Right atrium auricular region (tissue), 2 donors: ENCODE data around the gene TACSTD2. TPM values are rescaled to one million over a fixed set of nuclear protein-coding genes. Genes with fewer than 3 reads are reported as not detected.
A peak's percentile ranks its signal among the peaks of the same experiment; 100 is the strongest.

Experiments
- DNase-seq: peaks from one replicate; pipeline ENCODE4 v3.0.0-alpha.2; 2019; ENCODE audit warnings: low spot score
- H3K27ac ChIP-seq, 2 donors: fragments of 200-600 bp; sonication (generic); 1 replicate in 1 of 2; 2 replicates in 1 of 2; pipeline ENCODE4 v1.5.1; 2016 to 2019
- H3K27me3 ChIP-seq, 2 donors: fragments of 200-600 bp; sonication (generic); one replicate each; pipeline versions ENCODE4 v1.5.1 to v1.6.0; 2017 to 2019
- H3K36me3 ChIP-seq: fragments of 200-600 bp; sonication (generic); one replicate; pipeline ENCODE4 v1.5.1; 2016
- H3K4me1 ChIP-seq, 2 donors: fragments of 200-600 bp; sonication (generic); one replicate each; pipeline versions ENCODE4 v1.5.1 to v1.6.0; 2017 to 2019
- H3K4me3 ChIP-seq, 2 donors: fragments of 200-600 bp; sonication (generic); 1 replicate in 1 of 2; 2 replicates in 1 of 2; pipeline ENCODE4 v1.5.1; 2017 to 2019; ENCODE audit warnings: mild to moderate bottlenecking in 1 of 2, moderate library complexity in 1 of 2
- H3K9me3 ChIP-seq, 2 donors: fragments of 200-600 bp; sonication (generic); one replicate each; pipeline ENCODE4 v1.5.1; 2019
- total RNA-seq, 2 donors: library from RNA; depleted of rRNA; stranded (reverse); fragments of >200 nt; gene quantifications; one replicate each; pipeline ENCODE4 v1.1.0, GENCODE V29; 2016
- TF ChIP-seq, protein P1 (sequence below), 2 donors: fragments of 200-600 bp; sonication (generic); IDR thresholded peaks; one replicate each; pipeline ENCODE4 v1.5.1; 2019; ENCODE audit warnings: antibody characterized with exemption in 2 of 2

TACSTD2 gene
- total RNA-seq, 2 donors from 2014 or later: 0.71 TPM; not detected in 1

DNA sequence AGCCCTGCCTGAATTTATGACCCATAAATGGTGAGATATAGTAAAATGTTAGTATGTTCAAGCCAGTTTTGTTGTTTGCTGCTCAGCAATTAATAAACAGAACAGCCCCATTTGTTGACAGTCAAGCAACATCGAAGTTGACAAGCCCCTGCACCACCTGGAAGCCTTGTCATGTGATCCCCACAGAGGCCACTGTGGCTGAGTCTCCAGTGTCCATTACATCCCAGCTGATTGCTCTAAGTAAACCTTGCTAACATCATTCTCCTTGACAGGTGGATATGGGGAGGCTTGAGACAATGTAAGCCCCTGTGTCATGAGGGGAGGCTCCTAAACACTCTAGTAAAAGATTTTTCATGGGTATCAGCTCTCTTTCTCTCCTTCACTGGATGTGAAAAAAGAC is 17.5 kb upstream of the TACSTD2 start:
- Histone ChIP-seq H3K27me3 (no peaks in the 10 kb centered on the region), H3K27ac (no peak overlapping the region), H3K9me3 (no peaks in the 10 kb centered on the region), H3K36me3 (no peaks in the 10 kb centered on the region), H3K4me3 (no peak overlapping the region), H3K4me1 (no peaks in the 10 kb centered on the region)
- TF ChIP-seq, protein P1, sequence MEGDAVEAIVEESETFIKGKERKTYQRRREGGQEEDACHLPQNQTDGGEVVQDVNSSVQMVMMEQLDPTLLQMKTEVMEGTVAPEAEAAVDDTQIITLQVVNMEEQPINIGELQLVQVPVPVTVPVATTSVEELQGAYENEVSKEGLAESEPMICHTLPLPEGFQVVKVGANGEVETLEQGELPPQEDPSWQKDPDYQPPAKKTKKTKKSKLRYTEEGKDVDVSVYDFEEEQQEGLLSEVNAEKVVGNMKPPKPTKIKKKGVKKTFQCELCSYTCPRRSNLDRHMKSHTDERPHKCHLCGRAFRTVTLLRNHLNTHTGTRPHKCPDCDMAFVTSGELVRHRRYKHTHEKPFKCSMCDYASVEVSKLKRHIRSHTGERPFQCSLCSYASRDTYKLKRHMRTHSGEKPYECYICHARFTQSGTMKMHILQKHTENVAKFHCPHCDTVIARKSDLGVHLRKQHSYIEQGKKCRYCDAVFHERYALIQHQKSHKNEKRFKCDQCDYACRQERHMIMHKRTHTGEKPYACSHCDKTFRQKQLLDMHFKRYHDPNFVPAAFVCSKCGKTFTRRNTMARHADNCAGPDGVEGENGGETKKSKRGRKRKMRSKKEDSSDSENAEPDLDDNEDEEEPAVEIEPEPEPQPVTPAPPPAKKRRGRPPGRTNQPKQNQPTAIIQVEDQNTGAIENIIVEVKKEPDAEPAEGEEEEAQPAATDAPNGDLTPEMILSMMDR (IDR thresholded peaks at IDR 0.05): no peak
- no peak for DNase-seq

DNA sequence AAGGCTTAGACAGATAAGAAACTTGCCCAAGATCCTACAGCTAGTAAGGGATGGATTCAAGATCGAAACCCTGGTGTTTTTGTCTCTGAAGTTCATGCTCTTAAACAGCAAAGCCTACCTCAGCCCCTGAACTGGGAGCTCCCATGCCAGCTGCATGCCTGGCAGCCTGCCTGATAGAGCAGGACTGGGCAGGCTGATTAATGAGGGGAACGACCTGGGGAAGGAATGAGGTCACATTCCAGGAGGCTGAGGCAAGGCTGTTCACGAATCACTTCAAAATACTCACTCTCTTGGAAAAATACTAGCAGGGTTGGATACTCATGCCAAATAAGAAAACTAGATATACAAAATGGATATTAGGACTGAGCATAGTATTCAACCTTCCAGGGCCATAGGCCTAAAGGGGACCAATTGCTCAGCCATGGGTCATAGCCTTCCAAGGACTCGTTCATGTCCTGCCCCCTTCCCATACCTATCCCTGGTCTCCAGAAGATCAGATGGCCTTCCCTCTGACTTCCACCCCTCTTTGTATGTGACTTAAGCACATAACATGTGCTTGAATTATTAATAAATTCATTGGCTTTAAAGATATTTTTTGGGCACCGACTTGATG is 15.6 kb upstream of the TACSTD2 start:
- TF ChIP-seq, protein P1 (IDR thresholded peaks at IDR 0.05): no peak
- Histone ChIP-seq H3K27ac (peak overlapping the region in 1 of 2 donors; percentile 23), H3K9me3 (no peaks in the 10 kb centered on the region), H3K36me3 (no peaks in the 10 kb centered on the region), H3K27me3 (no peaks in the 10 kb centered on the region), H3K4me1 (no peaks in the 10 kb centered on the region), H3K4me3 (no peak overlapping the region)
- DNase-seq: no peak

- H3K27me3 ChIP-seq: no peaks in the 10 kb centered on the region
- H3K9me3 ChIP-seq: no peaks in the 10 kb centered on the region
- DNase-seq: no peak
- TF ChIP-seq, protein P1 (IDR thresholded peaks at IDR 0.05): no peak
- no peak overlapping the region for H3K4me3 ChIP-seq
- no peaks in the 10 kb centered on the region for H3K4me1 ChIP-seq
- no peak overlapping the region for H3K27ac ChIP-seq
- no peaks in the 10 kb centered on the region for H3K36me3 ChIP-seq
These were observed 14.8 kb upstream of the TACSTD2 start for GRCh38 chr1:58591806-58592205.

DNA sequence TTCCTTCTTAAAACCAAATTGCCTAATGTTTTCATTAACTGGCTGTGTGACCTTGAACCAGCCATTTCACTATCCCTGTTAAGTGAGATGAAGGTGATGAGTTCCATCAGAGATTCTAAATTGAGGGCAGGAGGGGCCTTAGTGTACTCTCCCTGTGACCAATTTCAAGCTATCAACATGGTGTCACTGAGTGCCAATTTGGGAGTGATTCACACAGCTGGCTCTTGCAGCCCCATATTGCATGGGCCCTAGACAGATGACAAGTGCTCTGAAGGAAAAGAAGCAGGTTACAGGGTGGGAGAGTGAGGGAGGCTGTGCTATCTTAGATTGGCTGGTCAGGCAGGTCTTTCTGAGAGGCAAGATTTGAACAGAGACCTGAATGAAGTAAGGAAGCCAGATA is 13.0 kb upstream of the TACSTD2 start:
- Histone ChIP-seq H3K27me3 (no peaks in the 10 kb centered on the region), H3K9me3 (no peaks in the 10 kb centered on the region), H3K4me1 (peaks cover 0 to 4% of the 10 kb centered on the region in 2 donors), H3K27ac (no peak overlapping the region), H3K4me3 (no peak overlapping the region), H3K36me3 (no peaks in the 10 kb centered on the region)
- DNase-seq: no peak
- TF ChIP-seq, protein P1 (IDR thresholded peaks at IDR 0.05): no peak

DNA sequence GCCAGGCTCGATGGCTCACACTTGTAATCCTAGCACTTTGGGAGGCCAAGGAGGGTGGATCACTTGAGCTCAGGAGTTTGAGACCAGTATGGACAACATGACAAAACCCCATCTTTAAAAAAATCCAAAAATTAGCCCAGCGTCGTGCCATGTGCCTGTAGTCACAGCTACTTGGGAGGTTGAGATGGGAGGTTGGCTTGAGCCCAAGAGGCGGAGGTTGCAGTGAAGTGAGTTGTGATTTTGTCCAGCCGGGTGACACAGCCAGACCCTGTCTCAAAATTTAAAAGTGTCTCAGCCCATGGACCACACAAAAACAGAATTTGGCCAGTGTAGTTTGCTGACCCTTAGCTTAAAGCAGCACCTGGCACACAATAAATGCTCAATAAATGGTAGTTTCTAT is 11.3 kb upstream of the TACSTD2 start:
- H3K9me3 ChIP-seq: no peaks in the 10 kb centered on the region
- no peak overlapping the region for H3K27ac ChIP-seq
- no peak overlapping the region for H3K4me3 ChIP-seq
- H3K4me1 ChIP-seq: peaks cover 0 to 17% of the 10 kb centered on the region in 2 donors
- no peak for DNase-seq
- H3K27me3 ChIP-seq: no peaks in the 10 kb centered on the region
- H3K36me3 ChIP-seq: no peaks in the 10 kb centered on the region
- TF ChIP-seq, protein P1 (IDR thresholded peaks at IDR 0.05): no peak

DNA sequence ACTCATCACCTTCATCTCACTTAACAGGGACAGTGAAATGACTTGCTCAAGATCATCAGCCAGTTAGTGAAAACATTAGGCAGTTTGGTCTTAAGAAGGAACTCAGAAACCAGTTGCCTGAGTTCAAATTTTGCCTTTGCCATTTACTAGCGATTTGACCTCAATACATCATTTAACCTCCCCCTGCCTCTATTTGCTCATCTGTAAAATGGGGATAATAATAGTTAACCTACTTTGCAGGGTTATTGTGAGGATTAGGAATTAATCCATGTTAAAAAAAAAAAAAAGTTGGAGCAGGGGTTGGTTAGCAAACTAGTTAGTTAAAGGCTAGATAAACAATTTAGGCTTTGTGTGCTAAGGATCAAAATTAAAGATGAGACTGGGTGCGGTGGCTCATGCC is 10.6 kb upstream of the TACSTD2 start:
- peaks cover 0 to 17% of the 10 kb centered on the region in 2 donors for H3K4me1 ChIP-seq
- H3K4me3 ChIP-seq: no peak overlapping the region
- DNase-seq: no peak
- TF ChIP-seq, protein P1 (IDR thresholded peaks at IDR 0.05): no peak
- H3K9me3 ChIP-seq: no peaks in the 10 kb centered on the region
- H3K27ac ChIP-seq: no peak overlapping the region
- H3K27me3 ChIP-seq: no peaks in the 10 kb centered on the region
- H3K36me3 ChIP-seq: no peaks in the 10 kb centered on the region
